ENCODE measurements around the gene TAF9.

- TF ChIP-seq, protein P1, sequence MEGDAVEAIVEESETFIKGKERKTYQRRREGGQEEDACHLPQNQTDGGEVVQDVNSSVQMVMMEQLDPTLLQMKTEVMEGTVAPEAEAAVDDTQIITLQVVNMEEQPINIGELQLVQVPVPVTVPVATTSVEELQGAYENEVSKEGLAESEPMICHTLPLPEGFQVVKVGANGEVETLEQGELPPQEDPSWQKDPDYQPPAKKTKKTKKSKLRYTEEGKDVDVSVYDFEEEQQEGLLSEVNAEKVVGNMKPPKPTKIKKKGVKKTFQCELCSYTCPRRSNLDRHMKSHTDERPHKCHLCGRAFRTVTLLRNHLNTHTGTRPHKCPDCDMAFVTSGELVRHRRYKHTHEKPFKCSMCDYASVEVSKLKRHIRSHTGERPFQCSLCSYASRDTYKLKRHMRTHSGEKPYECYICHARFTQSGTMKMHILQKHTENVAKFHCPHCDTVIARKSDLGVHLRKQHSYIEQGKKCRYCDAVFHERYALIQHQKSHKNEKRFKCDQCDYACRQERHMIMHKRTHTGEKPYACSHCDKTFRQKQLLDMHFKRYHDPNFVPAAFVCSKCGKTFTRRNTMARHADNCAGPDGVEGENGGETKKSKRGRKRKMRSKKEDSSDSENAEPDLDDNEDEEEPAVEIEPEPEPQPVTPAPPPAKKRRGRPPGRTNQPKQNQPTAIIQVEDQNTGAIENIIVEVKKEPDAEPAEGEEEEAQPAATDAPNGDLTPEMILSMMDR (conservative IDR thresholded peaks at IDR 0.05; ENCODE audit: low read length), result no peak
- TF ChIP-seq EZH2phosphoT487 (IDR thresholded peaks at IDR 0.05; ENCODE audit: borderline replicate concordance), result no peak
These were observed 3.1 kb upstream of the TAF9 start for GRCh38 chr5:69372394-69372793.

Data from Loucy (cell line).